ENCODE results near the gene SCML1. TPM values are rescaled to one million over a fixed set of nuclear protein-coding genes. Genes with fewer than 3 reads are reported as not detected.

Gene SCML1
- total RNA-seq, 1 donor from 2014 or later = 5.1 TPM

GRCh38 chrX:17740137-17741122, 3.1 kb downstream of the SCML1 start:
- Mint-ChIP-seq H3K36me3 (ENCODE audit: low read depth, unreplicated experiment) (no peaks in the 10 kb centered on the region), H3K4me1 (ENCODE audit: low read depth, unreplicated experiment) (peaks cover 2% of the 10 kb centered on the region), H3K4me3 (ENCODE audit: unreplicated experiment) (no peak overlapping the region), H3K9me3 (ENCODE audit: unreplicated experiment) (no peaks in the 10 kb centered on the region), H3K27ac (ENCODE audit: unreplicated experiment) (no peak overlapping the region), H3K27me3 (ENCODE audit: low read depth, unreplicated experiment) (no peaks in the 10 kb centered on the region)
- Histone ChIP-seq H3K4me1 (ENCODE audit: insufficient read depth, low read length) (no peaks in the 10 kb centered on the region), H3K27me3 (ENCODE audit: insufficient read depth, low read length) (no peaks in the 10 kb centered on the region), H3K36me3 (ENCODE audit: insufficient read depth, low read length) (no peaks in the 10 kb centered on the region), H3K4me3 (ENCODE audit: insufficient read depth, low read depth, low read length) (no peak overlapping the region), H3K79me2 (ENCODE audit: insufficient read depth, low read length) (peaks cover 38% of the 10 kb centered on the region), H3K4me2 (ENCODE audit: low read length) (no peak overlapping the region), H3K9me3 (ENCODE audit: insufficient read depth, low read depth, low read length) (no peaks in the 10 kb centered on the region), H3K27ac (ENCODE audit: low read depth, low read length) (no peak overlapping the region), H3K9ac (ENCODE audit: low read length) (no peak overlapping the region), H4K20me1 (ENCODE audit: insufficient read depth, low read length) (peaks cover 17% of the 10 kb centered on the region), H2AFZ (ENCODE audit: low read depth, low read length) (no peak overlapping the region)
- DNase-seq (ENCODE audit: low read depth) = no peak
- TF ChIP-seq CTCF (IDR thresholded peaks at IDR 0.05; ENCODE audit: insufficient read depth, low read depth, low read length) = no peak
- no peak for TF ChIP-seq EZH2 (IDR thresholded peaks at IDR 0.05; ENCODE audit: insufficient read depth, low read length)
- FAIRE-seq = peak; percentile 54

DNA sequence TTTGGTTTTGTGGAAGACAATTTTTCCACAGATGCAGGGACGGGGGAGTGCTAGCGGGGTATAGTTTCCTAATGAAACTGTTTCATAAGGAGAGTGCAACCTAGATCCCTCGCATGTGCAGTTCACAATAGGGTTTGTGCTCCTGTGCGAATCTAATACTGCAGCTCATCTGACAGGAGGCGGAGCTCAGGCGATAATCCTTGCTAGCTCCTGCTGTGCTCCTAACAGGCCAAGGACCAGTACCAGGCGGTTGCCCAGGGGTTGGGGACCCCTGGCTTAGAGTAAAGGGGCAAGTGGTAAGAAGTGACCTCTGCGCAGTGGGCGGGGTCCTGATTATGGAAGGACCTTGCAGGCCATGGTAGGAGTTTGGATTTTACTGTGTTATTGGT, 3.8 kb downstream of the SCML1 start:
- no peak overlapping the region for H3K4me3 Mint-ChIP-seq (ENCODE audit: unreplicated experiment)

More for the DNA sequence above, 3.8 kb downstream of the SCML1 start:
- Mint-ChIP-seq H3K36me3 (ENCODE audit: low read depth, unreplicated experiment) (no peaks in the 10 kb centered on the region), H3K4me1 (ENCODE audit: low read depth, unreplicated experiment) (peaks cover 2% of the 10 kb centered on the region), H3K9me3 (ENCODE audit: unreplicated experiment) (no peaks in the 10 kb centered on the region), H3K27ac (ENCODE audit: unreplicated experiment) (no peak overlapping the region), H3K27me3 (ENCODE audit: low read depth, unreplicated experiment) (no peaks in the 10 kb centered on the region)
- TF ChIP-seq EZH2 (IDR thresholded peaks at IDR 0.05; ENCODE audit: insufficient read depth, low read length) (no peak), CTCF (IDR thresholded peaks at IDR 0.05; ENCODE audit: insufficient read depth, low read depth, low read length) (no peak)
- Histone ChIP-seq H3K36me3 (ENCODE audit: insufficient read depth, low read length) (no peaks in the 10 kb centered on the region), H3K27me3 (ENCODE audit: insufficient read depth, low read length) (no peaks in the 10 kb centered on the region), H4K20me1 (ENCODE audit: insufficient read depth, low read length) (peaks cover 17% of the 10 kb centered on the region), H3K9ac (ENCODE audit: low read length) (no peak overlapping the region), H3K4me3 (ENCODE audit: insufficient read depth, low read depth, low read length) (no peak overlapping the region), H3K9me3 (ENCODE audit: insufficient read depth, low read depth, low read length) (no peaks in the 10 kb centered on the region), H3K4me2 (ENCODE audit: low read length) (no peak overlapping the region), H3K27ac (ENCODE audit: low read depth, low read length) (no peak overlapping the region), H2AFZ (ENCODE audit: low read depth, low read length) (no peak overlapping the region), H3K4me1 (ENCODE audit: insufficient read depth, low read length) (no peaks in the 10 kb centered on the region), H3K79me2 (ENCODE audit: insufficient read depth, low read length) (peaks cover 38% of the 10 kb centered on the region)
- no peak for FAIRE-seq
- no peak for DNase-seq (ENCODE audit: low read depth)

Measured in astrocyte (in vitro differentiated cells and primary cell).